Astrocyte (in vitro differentiated cells and primary cell): ENCODE data around the gene NECTIN3. TPM values are rescaled to one million over a fixed set of nuclear protein-coding genes. Genes with fewer than 3 reads are reported as not detected.

Source experiments
- DNase-seq: peaks from one replicate; pipeline ENCODE4 v3.0.0-alpha.2; 2010; ENCODE audit warnings: low read depth
- FAIRE-seq: peaks from 2 replicates; lab custom pipeline; 2011; peaks lifted over from hg19 to GRCh38; lab: Jason Lieb, UNC
- H2AFZ ChIP-seq: 2 replicates; pipeline ENCODE4 v1.6.0; 2012; ENCODE audit warnings: low read depth, low read length, inconsistent platforms
- H3K27ac ChIP-seq: 2 replicates; pipeline ENCODE4 v1.5.1; 2011; ENCODE audit warnings: low read depth, low read length, inconsistent platforms
- H3K27me3 ChIP-seq: 2 replicates; pipeline ENCODE4 v1.6.0; 2011; ENCODE audit warnings: low read length, inconsistent platforms; ENCODE audit not compliant: insufficient read depth
- H3K36me3 ChIP-seq: 2 replicates; pipeline ENCODE4 v1.5.1; 2011; ENCODE audit warnings: low read length, inconsistent platforms; ENCODE audit not compliant: insufficient read depth
- H3K4me1 ChIP-seq: 2 replicates; pipeline ENCODE4 v1.5.1; 2011; ENCODE audit warnings: low read length, inconsistent platforms; ENCODE audit not compliant: insufficient read depth
- H3K4me2 ChIP-seq: 2 replicates; pipeline ENCODE4 v1.6.0; 2012; ENCODE audit warnings: low read length, inconsistent platforms
- H3K4me3 ChIP-seq: 2 replicates; pipeline ENCODE4 v1.5.1; 2011; ENCODE audit warnings: low read depth, mild to moderate bottlenecking, low read length, inconsistent platforms; ENCODE audit not compliant: insufficient read depth
- H3K79me2 ChIP-seq: 2 replicates; pipeline ENCODE4 v1.6.0; 2012; ENCODE audit warnings: mild to moderate bottlenecking, low read length, inconsistent platforms; ENCODE audit not compliant: insufficient read depth
- H3K9ac ChIP-seq: 2 replicates; pipeline ENCODE4 v1.6.0; 2012; ENCODE audit warnings: mild to moderate bottlenecking, low read length, inconsistent platforms
- H3K9me3 ChIP-seq: 2 replicates; pipeline ENCODE4 v1.5.1; 2012; ENCODE audit warnings: low read depth, mild to moderate bottlenecking, low read length, inconsistent platforms; ENCODE audit not compliant: insufficient read depth
- H4K20me1 ChIP-seq: 2 replicates; pipeline ENCODE4 v1.6.0; 2012; ENCODE audit warnings: low read length, inconsistent platforms; ENCODE audit not compliant: insufficient read depth
- H3K27ac Mint-ChIP-seq: one replicate; pipeline ENCODE4 v1.8.0; 2021; ENCODE audit warnings: mild to moderate bottlenecking, mixed read lengths; ENCODE audit not compliant: unreplicated experiment
- H3K27me3 Mint-ChIP-seq: one replicate; pipeline ENCODE4 v1.8.0; 2021; ENCODE audit warnings: low read depth, mixed read lengths; ENCODE audit not compliant: unreplicated experiment
- H3K36me3 Mint-ChIP-seq: one replicate; pipeline ENCODE4 v1.8.0; 2021; ENCODE audit warnings: low read depth, mixed read lengths; ENCODE audit not compliant: unreplicated experiment
- H3K4me1 Mint-ChIP-seq: one replicate; pipeline ENCODE4 v1.8.0; 2021; ENCODE audit warnings: low read depth, mixed read lengths; ENCODE audit not compliant: unreplicated experiment
- H3K4me3 Mint-ChIP-seq: one replicate; pipeline ENCODE4 v1.8.0; 2021; ENCODE audit warnings: mild to moderate bottlenecking, moderate library complexity, mixed read lengths; ENCODE audit not compliant: unreplicated experiment
- H3K9me3 Mint-ChIP-seq: one replicate; pipeline ENCODE4 v1.8.0; 2021; ENCODE audit warnings: mild to moderate bottlenecking, mixed read lengths; ENCODE audit not compliant: unreplicated experiment
- CTCF ChIP-seq: IDR thresholded peaks from 2 replicates; pipeline ENCODE4 v1.5.1; 2011; ENCODE audit warnings: low read depth, mild to moderate bottlenecking, inconsistent platforms, low read length, moderate library complexity; ENCODE audit not compliant: insufficient read depth
- EZH2 ChIP-seq: IDR thresholded peaks from 2 replicates; pipeline ENCODE4 v1.6.1; 2012; ENCODE audit warnings: mild to moderate bottlenecking, low read length, inconsistent platforms; ENCODE audit not compliant: insufficient read depth
- total RNA-seq: library from RNA; stranded (reverse); gene quantifications from 2 replicates; pipeline ENCODE4 v1.2.1, GENCODE V29; 2021

Gene NECTIN3
- total RNA-seq, 1 donor from 2014 or later: 67.1 TPM

DNA sequence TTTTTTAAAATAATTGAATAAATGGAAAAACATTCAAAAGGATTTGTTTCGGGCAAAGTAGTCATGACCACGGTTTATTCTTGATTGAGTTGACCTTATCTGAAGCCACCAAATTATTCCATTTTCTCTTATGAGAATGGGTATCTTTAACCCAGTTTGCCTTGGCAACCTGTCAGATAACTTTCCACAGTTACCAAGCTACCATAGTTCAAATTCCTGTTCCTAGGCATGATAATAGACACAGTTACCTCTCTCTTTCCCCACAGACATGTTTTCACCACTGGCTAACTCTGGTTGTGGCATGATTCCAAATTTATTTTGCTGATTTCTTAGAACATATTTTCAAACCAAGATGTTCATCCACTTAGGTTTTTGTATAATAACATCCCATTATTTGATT, 84.9 kb downstream of the NECTIN3 start:
- no peak for TF ChIP-seq EZH2
- TF ChIP-seq CTCF: no peak
- Mint-ChIP-seq H3K27me3 (no peaks in the 10 kb centered on the region), H3K36me3 (peaks cover 10% of the 10 kb centered on the region)

DNA sequence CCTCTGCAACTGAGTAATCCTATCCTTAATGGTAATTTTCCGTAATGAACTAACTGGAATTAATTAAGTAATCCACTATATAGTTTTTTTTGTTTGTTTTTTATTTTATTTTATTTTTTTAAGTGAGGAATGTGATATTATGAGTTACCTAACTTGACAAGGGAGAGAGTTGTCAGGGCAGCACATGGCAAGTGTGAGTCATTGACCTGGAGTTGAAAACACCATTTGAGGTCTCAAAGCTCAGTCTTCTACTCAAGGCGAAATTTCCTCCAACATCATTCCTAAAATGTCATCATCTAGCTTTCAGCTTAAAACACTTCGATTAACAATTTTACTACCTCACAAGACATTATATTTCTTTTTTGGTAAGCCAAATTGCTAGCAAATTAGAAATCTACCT, 87.8 kb downstream of the NECTIN3 start:
- H3K4me3 ChIP-seq: no peak overlapping the region
- FAIRE-seq: no peak
- no peak overlapping the region for H3K4me2 ChIP-seq
- no peak overlapping the region for H3K9ac ChIP-seq
- no peak for TF ChIP-seq CTCF
- no peak for TF ChIP-seq EZH2
- no peaks in the 10 kb centered on the region for H3K4me1 ChIP-seq
- no peaks in the 10 kb centered on the region for H3K27me3 Mint-ChIP-seq
- H3K27ac ChIP-seq: no peak overlapping the region
- H3K9me3 Mint-ChIP-seq: no peaks in the 10 kb centered on the region
- no peaks in the 10 kb centered on the region for H4K20me1 ChIP-seq
- H2AFZ ChIP-seq: no peak overlapping the region
- H3K79me2 ChIP-seq: no peaks in the 10 kb centered on the region
- H3K27ac Mint-ChIP-seq: peak overlapping the region; percentile 21
- peaks cover 12% of the 10 kb centered on the region for H3K36me3 Mint-ChIP-seq
- no peak overlapping the region for H3K4me3 Mint-ChIP-seq
- no peaks in the 10 kb centered on the region for H3K9me3 ChIP-seq
- H3K36me3 ChIP-seq: no peaks in the 10 kb centered on the region
- no peaks in the 10 kb centered on the region for H3K27me3 ChIP-seq
- H3K4me1 Mint-ChIP-seq: peaks cover 7% of the 10 kb centered on the region
- DNase-seq: peak; percentile 34

More for the DNA sequence above, 84.9 kb downstream of the NECTIN3 start:
- Histone ChIP-seq H2AFZ (no peak overlapping the region), H3K36me3 (no peaks in the 10 kb centered on the region), H4K20me1 (no peaks in the 10 kb centered on the region), H3K27me3 (no peaks in the 10 kb centered on the region), H3K9ac (no peak overlapping the region), H3K4me1 (no peaks in the 10 kb centered on the region), H3K4me3 (no peak overlapping the region), H3K27ac (no peak overlapping the region), H3K79me2 (no peaks in the 10 kb centered on the region), H3K9me3 (no peaks in the 10 kb centered on the region), H3K4me2 (no peak overlapping the region)
- FAIRE-seq (peak; percentile 41), DNase-seq (peak; percentile 7)
- H3K4me3 Mint-ChIP-seq: no peak overlapping the region
- peaks cover 16% of the 10 kb centered on the region for H3K4me1 Mint-ChIP-seq
- H3K9me3 Mint-ChIP-seq: no peaks in the 10 kb centered on the region
- H3K27ac Mint-ChIP-seq: peak overlapping the region; percentile 26

GRCh38 chr3:111164621-111165020, 93.0 kb downstream of the NECTIN3 start:
- Histone ChIP-seq H4K20me1 (no peaks in the 10 kb centered on the region), H3K9ac (no peak overlapping the region), H3K79me2 (no peaks in the 10 kb centered on the region), H3K9me3 (no peaks in the 10 kb centered on the region), H3K4me1 (no peaks in the 10 kb centered on the region), H3K4me3 (no peak overlapping the region), H3K4me2 (no peak overlapping the region), H3K27ac (no peak overlapping the region), H3K36me3 (peaks cover 2% of the 10 kb centered on the region), H2AFZ (no peak overlapping the region), H3K27me3 (no peaks in the 10 kb centered on the region)
- no peak for DNase-seq
- Mint-ChIP-seq H3K36me3 (peaks cover 11% of the 10 kb centered on the region), H3K27ac (no peak overlapping the region), H3K4me3 (no peak overlapping the region), H3K27me3 (no peaks in the 10 kb centered on the region), H3K4me1 (peaks cover under 1% of the 10 kb centered on the region), H3K9me3 (no peaks in the 10 kb centered on the region)
- TF ChIP-seq CTCF: no peak
- no peak for TF ChIP-seq EZH2
- no peak for FAIRE-seq
